ENCODE data around the gene PRKCE. TPM values are rescaled to one million over a fixed set of nuclear protein-coding genes. Genes with fewer than 3 reads are reported as not detected.

The PRKCE gene
- total RNA-seq, 1 experiment from 2014 or later: 12.1 TPM

- no TSS peak for BruUV-seq (replicated peaks)
- no peak for DNase-seq (ENCODE audit: unreplicated experiment)
- intact Hi-C loops (cut with micrococcal nuclease): no loop called here
- H3K4me1 Mint-ChIP-seq (ENCODE audit: insufficient read depth, unreplicated experiment): no peaks in the 10 kb centered on the region
- no peak overlapping the region for H3K4me3 Mint-ChIP-seq (ENCODE audit: unreplicated experiment)
- H3K27ac Mint-ChIP-seq (ENCODE audit: low read depth, unreplicated experiment): no peak overlapping the region
- POLR2A ChIA-PET: no interaction called here
- H3K36me3 Mint-ChIP-seq (ENCODE audit: insufficient read depth, unreplicated experiment): no peaks in the 10 kb centered on the region
- H3K9me3 Mint-ChIP-seq (ENCODE audit: unreplicated experiment): no peaks in the 10 kb centered on the region
- H3K27me3 Mint-ChIP-seq (ENCODE audit: insufficient read depth, unreplicated experiment): no peaks in the 10 kb centered on the region
- CTCF ChIA-PET: no interaction called here
- TF ChIP-seq CTCF (IDR thresholded peaks at IDR 0.05; ENCODE audit: unreplicated experiment): no peak
Observed at GRCh38 chr2:45670646-45671045, 19.2 kb downstream of the PRKCE start.

GRCh38 chr2:45672138-45672537 lies 20.7 kb downstream of the PRKCE start:
- CTCF ChIA-PET: no interaction called here
- Mint-ChIP-seq H3K4me3 (ENCODE audit: unreplicated experiment) (no peak overlapping the region), H3K27me3 (ENCODE audit: insufficient read depth, unreplicated experiment) (no peaks in the 10 kb centered on the region), H3K4me1 (ENCODE audit: insufficient read depth, unreplicated experiment) (no peaks in the 10 kb centered on the region), H3K27ac (ENCODE audit: low read depth, unreplicated experiment) (no peak overlapping the region), H3K36me3 (ENCODE audit: insufficient read depth, unreplicated experiment) (no peaks in the 10 kb centered on the region), H3K9me3 (ENCODE audit: unreplicated experiment) (no peaks in the 10 kb centered on the region)
- DNase-seq (ENCODE audit: unreplicated experiment): no peak
- POLR2A ChIA-PET: interaction anchor here (0.7 kb wide), 1 partner anchor 640 kb away, joined by 4 read pairs; no protein-coding TSS in a partner anchor
- TF ChIP-seq CTCF (IDR thresholded peaks at IDR 0.05; ENCODE audit: unreplicated experiment): no peak
- BruUV-seq (replicated peaks): no TSS peak
- intact Hi-C loops (cut with micrococcal nuclease): no loop called here

GRCh38 chr2:45674035-45674816 lies 22.8 kb downstream of the PRKCE start:
- no peak for DNase-seq (ENCODE audit: unreplicated experiment)
- intact Hi-C loops (cut with micrococcal nuclease): no loop called here
- ChIA-PET CTCF (no interaction called here), POLR2A (no interaction called here)
- H3K36me3 Mint-ChIP-seq (ENCODE audit: insufficient read depth, unreplicated experiment): no peaks in the 10 kb centered on the region
- BruUV-seq (replicated peaks): no TSS peak
- H3K27me3 Mint-ChIP-seq (ENCODE audit: insufficient read depth, unreplicated experiment): no peaks in the 10 kb centered on the region
- no peak for TF ChIP-seq CTCF (IDR thresholded peaks at IDR 0.05; ENCODE audit: unreplicated experiment)
- H3K4me1 Mint-ChIP-seq (ENCODE audit: insufficient read depth, unreplicated experiment): no peaks in the 10 kb centered on the region
- no peaks in the 10 kb centered on the region for H3K9me3 Mint-ChIP-seq (ENCODE audit: unreplicated experiment)
- no peak overlapping the region for H3K4me3 Mint-ChIP-seq (ENCODE audit: unreplicated experiment)
- H3K27ac Mint-ChIP-seq (ENCODE audit: low read depth, unreplicated experiment): no peak overlapping the region

GRCh38 chr2:45675263-45675812 lies 23.9 kb downstream of the PRKCE start:
- no peaks in the 10 kb centered on the region for H3K27me3 Mint-ChIP-seq (ENCODE audit: insufficient read depth, unreplicated experiment)
- DNase-seq (ENCODE audit: unreplicated experiment): peak; percentile 1
- ChIA-PET CTCF (no interaction called here), POLR2A (no interaction called here)
- no peaks in the 10 kb centered on the region for H3K36me3 Mint-ChIP-seq (ENCODE audit: insufficient read depth, unreplicated experiment)
- BruUV-seq (replicated peaks): no TSS peak
- no peak overlapping the region for H3K27ac Mint-ChIP-seq (ENCODE audit: low read depth, unreplicated experiment)
- TF ChIP-seq CTCF (IDR thresholded peaks at IDR 0.05; ENCODE audit: unreplicated experiment): no peak
- no peak overlapping the region for H3K4me3 Mint-ChIP-seq (ENCODE audit: unreplicated experiment)
- no peaks in the 10 kb centered on the region for H3K4me1 Mint-ChIP-seq (ENCODE audit: insufficient read depth, unreplicated experiment)
- intact Hi-C loops (cut with micrococcal nuclease): no loop called here
- no peaks in the 10 kb centered on the region for H3K9me3 Mint-ChIP-seq (ENCODE audit: unreplicated experiment)

Measured in MCF 10A (cell line).